ENCODE measurements around the gene IL31RA. TPM values are rescaled to one million over a fixed set of nuclear protein-coding genes. Genes with fewer than 3 reads are reported as not detected.

IL31RA gene
- total RNA-seq, 4 donors from 2014 or later: 0.17 to 0.29 TPM; not detected in 2

- intact Hi-C loops (cut with DNase I): no loop called here
- Histone ChIP-seq H3K36me3 (no peaks in the 10 kb centered on the region), H3K27me3 (no peaks in the 10 kb centered on the region), H3K4me3 (no peak overlapping the region), H3K27ac (replicated peaks in 1 of 4) (no peak overlapping the region), H3K9me3 (no peaks in the 10 kb centered on the region), H3K4me1 (no peaks in the 10 kb centered on the region)
- no peak for TF ChIP-seq POLR2A (IDR thresholded peaks at IDR 0.05; ENCODE audit: low read depth)
- no peak for TF ChIP-seq EP300 (IDR thresholded peaks at IDR 0.05)
- no peak for TF ChIP-seq CTCF (IDR thresholded peaks at IDR 0.05)
- 63% methylated on average over 3 of the region's 3 CpGs for WGBS
- DNase-seq (ENCODE audit: extremely low spot score): no peak
These were observed 1.3 kb downstream of the IL31RA start for GRCh38 chr5:55852503-55852902.

- no peak for TF ChIP-seq POLR2A (IDR thresholded peaks at IDR 0.05; ENCODE audit: low read depth)
- no peak for TF ChIP-seq CTCF (IDR thresholded peaks at IDR 0.05)
- no peak for TF ChIP-seq EP300 (IDR thresholded peaks at IDR 0.05)
- TF ChIP-seq POLR2AphosphoS5 (IDR thresholded peaks at IDR 0.05): no peak
- Histone ChIP-seq H3K27me3 (no peaks in the 10 kb centered on the region), H3K9me3 (no peaks in the 10 kb centered on the region), H3K36me3 (no peaks in the 10 kb centered on the region), H3K4me3 (no peak overlapping the region), H3K27ac (replicated peaks in 1 of 4) (no peak overlapping the region), H3K4me1 (no peaks in the 10 kb centered on the region)
- 56% methylated on average over 3 of the region's 3 CpGs for WGBS
- intact Hi-C loops (cut with DNase I): no loop called here
- DNase-seq (ENCODE audit: extremely low spot score): no peak
These were observed 2.0 kb downstream of the IL31RA start for GRCh38 chr5:55853041-55853670.

GRCh38 chr5:55853818-55854217 lies 2.7 kb downstream of the IL31RA start:
- intact Hi-C loops (cut with DNase I): no loop called here
- Histone ChIP-seq H3K4me1 (no peaks in the 10 kb centered on the region), H3K27me3 (no peaks in the 10 kb centered on the region), H3K36me3 (no peaks in the 10 kb centered on the region), H3K4me3 (no peak overlapping the region), H3K9me3 (no peaks in the 10 kb centered on the region), H3K27ac (replicated peaks in 1 of 4) (no peak overlapping the region)
- no peak for DNase-seq (ENCODE audit: extremely low spot score)
- TF ChIP-seq POLR2AphosphoS5 (IDR thresholded peaks at IDR 0.05) (no peak), CTCF (IDR thresholded peaks at IDR 0.05) (no peak), EP300 (IDR thresholded peaks at IDR 0.05) (no peak), POLR2A (IDR thresholded peaks at IDR 0.05; ENCODE audit: low read depth) (no peak)
- WGBS: 32% methylated on average over 3 of the region's 3 CpGs

- no peak for DNase-seq (ENCODE audit: extremely low spot score)
- TF ChIP-seq POLR2AphosphoS5 (IDR thresholded peaks at IDR 0.05): no peak
- no peak for TF ChIP-seq EP300 (IDR thresholded peaks at IDR 0.05)
- no peak for TF ChIP-seq POLR2A (IDR thresholded peaks at IDR 0.05; ENCODE audit: low read depth)
- no peak for TF ChIP-seq CTCF (IDR thresholded peaks at IDR 0.05)
- Histone ChIP-seq H3K36me3 (no peaks in the 10 kb centered on the region), H3K27ac (replicated peaks in 1 of 4) (no peak overlapping the region), H3K9me3 (no peaks in the 10 kb centered on the region), H3K4me3 (no peak overlapping the region), H3K4me1 (no peaks in the 10 kb centered on the region), H3K27me3 (no peaks in the 10 kb centered on the region)
- intact Hi-C loops (cut with DNase I): no loop called here
- WGBS: 76% methylated on average over 5 of the region's 5 CpGs
These were observed 4.4 kb downstream of the IL31RA start for GRCh38 chr5:55855509-55855908.
